ENCODE results near the gene HSD17B12.

The HSD17B12 gene

DNA sequence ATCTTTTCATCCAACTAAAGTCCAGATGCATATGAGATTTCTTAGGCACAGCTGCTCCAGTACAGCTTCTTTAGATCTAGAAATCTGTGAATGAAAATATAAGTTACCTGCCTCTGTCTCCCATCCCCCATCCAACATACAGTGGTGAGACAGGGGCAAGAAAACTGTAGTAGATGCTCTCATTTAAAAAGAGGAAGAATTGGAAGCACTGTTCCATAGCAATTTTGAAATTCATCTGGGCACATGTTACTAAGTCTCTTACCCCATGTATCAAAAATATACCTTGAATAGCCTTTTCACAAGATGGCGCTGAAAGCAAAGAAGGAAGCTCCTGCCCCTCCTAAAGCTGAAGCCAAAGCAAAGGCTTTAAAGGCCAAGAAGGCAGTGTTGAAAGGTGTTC lies 37.8 kb downstream of the HSD17B12 start:
- no peak for DNase-seq (ENCODE audit: low spot score)
- H3K4me3 ChIP-seq = no peak overlapping the region
- TF ChIP-seq, protein P1, sequence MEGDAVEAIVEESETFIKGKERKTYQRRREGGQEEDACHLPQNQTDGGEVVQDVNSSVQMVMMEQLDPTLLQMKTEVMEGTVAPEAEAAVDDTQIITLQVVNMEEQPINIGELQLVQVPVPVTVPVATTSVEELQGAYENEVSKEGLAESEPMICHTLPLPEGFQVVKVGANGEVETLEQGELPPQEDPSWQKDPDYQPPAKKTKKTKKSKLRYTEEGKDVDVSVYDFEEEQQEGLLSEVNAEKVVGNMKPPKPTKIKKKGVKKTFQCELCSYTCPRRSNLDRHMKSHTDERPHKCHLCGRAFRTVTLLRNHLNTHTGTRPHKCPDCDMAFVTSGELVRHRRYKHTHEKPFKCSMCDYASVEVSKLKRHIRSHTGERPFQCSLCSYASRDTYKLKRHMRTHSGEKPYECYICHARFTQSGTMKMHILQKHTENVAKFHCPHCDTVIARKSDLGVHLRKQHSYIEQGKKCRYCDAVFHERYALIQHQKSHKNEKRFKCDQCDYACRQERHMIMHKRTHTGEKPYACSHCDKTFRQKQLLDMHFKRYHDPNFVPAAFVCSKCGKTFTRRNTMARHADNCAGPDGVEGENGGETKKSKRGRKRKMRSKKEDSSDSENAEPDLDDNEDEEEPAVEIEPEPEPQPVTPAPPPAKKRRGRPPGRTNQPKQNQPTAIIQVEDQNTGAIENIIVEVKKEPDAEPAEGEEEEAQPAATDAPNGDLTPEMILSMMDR (IDR thresholded peaks at IDR 0.05) = no peak
- H3K27ac ChIP-seq = no peak overlapping the region

DNA sequence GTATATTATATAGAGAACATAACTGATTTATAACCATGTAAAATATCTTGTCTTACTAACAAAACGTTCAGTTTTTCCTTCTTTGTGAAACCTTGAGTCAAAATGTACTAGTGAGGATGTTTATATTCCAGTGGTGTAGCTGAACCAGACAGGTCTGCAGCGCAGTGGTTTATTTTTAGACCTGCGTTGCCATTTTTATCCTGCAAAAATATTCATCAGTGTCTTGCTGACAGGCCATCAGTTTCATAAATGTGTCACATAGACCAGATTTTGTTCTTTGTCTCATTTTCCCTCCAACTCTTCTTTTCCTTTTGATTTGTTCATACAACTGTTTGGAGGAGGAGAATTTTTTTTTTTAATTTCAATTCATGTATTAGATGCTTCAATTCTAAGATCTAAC lies 43.1 kb downstream of the HSD17B12 start:
- no peak for DNase-seq (ENCODE audit: low spot score)
- no peak overlapping the region for H3K4me3 ChIP-seq
- TF ChIP-seq, protein P1 (IDR thresholded peaks at IDR 0.05) = no peak
- H3K27ac ChIP-seq = no peak overlapping the region

DNA sequence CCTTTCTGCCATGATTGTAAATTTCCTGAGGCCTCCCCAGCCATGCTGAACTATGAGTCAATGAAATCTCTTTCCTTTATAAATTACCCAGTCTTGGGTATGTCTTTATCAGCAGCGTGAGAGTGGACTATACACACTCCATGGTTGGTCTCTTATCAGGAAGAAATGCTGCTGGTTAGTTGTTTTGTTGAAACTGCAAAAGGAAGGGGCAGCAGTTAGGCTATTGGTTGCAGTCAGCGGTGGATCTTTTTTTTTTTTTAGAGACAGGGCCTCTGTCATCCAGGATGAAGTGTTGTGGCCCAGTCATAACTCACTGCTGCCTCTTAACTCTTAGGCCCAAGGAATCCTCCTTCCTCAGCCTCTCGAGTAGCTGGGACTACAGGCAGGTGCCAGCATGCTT lies 51.7 kb downstream of the HSD17B12 start:
- TF ChIP-seq, protein P1 (IDR thresholded peaks at IDR 0.05) = no peak
- DNase-seq (ENCODE audit: low spot score) = no peak
- Histone ChIP-seq H3K4me3 (no peak overlapping the region), H3K27ac (no peak overlapping the region)

DNA sequence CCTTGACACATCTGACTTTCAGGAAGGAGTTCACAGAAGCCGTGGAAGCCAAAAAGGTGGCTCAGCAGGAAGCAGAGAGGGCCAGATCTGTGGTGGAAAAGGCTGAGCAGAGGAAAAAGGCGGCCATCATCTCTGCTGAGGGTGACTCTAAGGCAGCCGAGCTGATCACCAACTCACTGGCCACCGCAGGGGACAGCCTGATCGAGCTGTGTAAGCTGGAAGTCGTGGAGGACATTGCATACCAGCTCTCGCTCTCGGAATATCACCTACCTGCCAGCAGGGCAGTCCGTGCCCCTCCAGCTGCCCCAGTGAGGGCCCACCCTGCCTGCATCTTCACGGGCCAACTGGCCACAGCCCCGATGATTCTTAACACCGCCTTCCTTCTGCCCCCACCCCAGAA lies 53.7 kb downstream of the HSD17B12 start:
- DNase-seq (ENCODE audit: low spot score) = no peak
- Histone ChIP-seq H3K4me3 (no peak overlapping the region), H3K27ac (no peak overlapping the region)
- TF ChIP-seq, protein P1 (IDR thresholded peaks at IDR 0.05) = no peak

DNA sequence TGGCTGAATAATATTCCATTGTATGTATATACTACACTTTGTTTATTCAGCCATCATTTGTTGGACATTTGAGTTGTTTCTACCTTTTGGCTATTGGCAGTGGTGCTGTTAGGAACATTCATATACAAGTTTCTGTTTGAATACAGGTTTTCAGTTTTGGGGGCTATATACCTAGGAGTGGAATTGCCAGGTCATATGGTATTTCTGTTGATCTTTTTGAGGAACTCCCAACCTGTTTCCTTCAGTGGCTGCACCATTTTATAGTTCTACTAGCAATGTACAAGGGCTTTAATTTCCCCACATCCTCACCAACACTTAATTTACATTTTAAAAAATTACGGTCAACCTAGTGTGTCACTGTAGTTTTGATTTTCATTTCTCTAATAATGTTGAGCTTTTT lies 54.6 kb downstream of the HSD17B12 start:
- Histone ChIP-seq H3K27ac (no peak overlapping the region), H3K4me3 (no peak overlapping the region)
- TF ChIP-seq, protein P1 (IDR thresholded peaks at IDR 0.05) = no peak
- no peak for DNase-seq (ENCODE audit: low spot score)

GRCh38 chr11:43735961-43736360 lies 55.4 kb downstream of the HSD17B12 start:
- H3K4me3 ChIP-seq = no peak overlapping the region
- TF ChIP-seq, protein P1 (IDR thresholded peaks at IDR 0.05) = no peak
- no peak for DNase-seq (ENCODE audit: low spot score)
- peak overlapping the region; percentile 56 to 57 for H3K27ac ChIP-seq

GRCh38 chr11:43736502-43737200 lies 56.1 kb downstream of the HSD17B12 start:
- no peak for DNase-seq (ENCODE audit: low spot score)
- TF ChIP-seq, protein P1 (IDR thresholded peaks at IDR 0.05) = no peak
- H3K4me3 ChIP-seq = no peak overlapping the region
- peak overlapping the region; percentile 52 to 56 for H3K27ac ChIP-seq

All from coronary artery (tissue), 2 donors.